ENCODE data around the gene UVSSA.

UVSSA gene

GRCh38 chr4:1325681-1326635 lies 21.1 kb upstream of the UVSSA start:
- no peak overlapping the region for H3K4me3 ChIP-seq (ENCODE audit: low read depth, low read length)
- no peak for DNase-seq (ENCODE audit: low read depth)
- no peak for TF ChIP-seq CTCF (IDR thresholded peaks at IDR 0.05; ENCODE audit: low read depth, low read length, missing control alignments)

GRCh38 chr4:1326751-1327525 lies 20.1 kb upstream of the UVSSA start:
- TF ChIP-seq CTCF (IDR thresholded peaks at IDR 0.05; ENCODE audit: low read depth, low read length, missing control alignments), result no peak
- no peak for DNase-seq (ENCODE audit: low read depth)
- no peak overlapping the region for H3K4me3 ChIP-seq (ENCODE audit: low read depth, low read length)

DNA sequence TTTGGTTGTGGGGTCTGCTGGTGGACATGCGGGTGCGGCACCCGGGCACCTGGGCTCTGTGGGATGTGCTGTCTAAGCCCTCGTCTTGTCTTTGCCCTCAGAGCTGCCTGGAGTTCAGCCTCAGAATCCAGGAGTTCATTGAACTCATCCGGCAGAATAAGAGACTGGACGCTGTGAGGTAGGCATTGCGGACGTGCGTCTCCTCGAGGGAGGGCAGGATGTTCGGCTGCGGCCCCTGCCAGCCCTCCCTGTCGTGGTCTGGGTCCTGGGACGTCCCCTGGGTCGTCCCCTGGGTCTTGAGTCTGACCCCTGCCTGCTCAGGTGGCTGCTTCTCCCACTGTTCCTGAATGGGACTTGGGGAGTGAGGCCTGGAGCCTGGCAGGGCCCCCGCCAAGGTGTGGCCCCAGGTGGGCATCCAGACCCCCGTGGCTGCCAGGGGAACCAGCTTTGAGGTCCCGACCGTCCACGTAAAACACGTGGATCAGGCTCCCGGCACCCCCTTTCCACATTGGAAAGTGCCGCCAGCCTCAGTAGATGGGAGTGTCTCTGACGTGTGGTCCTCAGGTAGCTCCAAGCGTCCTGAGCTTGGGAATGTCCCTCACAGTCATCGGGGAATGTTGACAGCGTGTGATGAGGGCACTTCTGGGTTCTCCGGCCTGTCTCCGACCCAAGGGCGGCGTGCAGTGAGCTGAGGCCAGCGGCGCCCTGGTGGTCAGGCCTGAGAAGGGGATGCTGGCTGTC lies 19.3 kb upstream of the UVSSA start:
- no peak for TF ChIP-seq CTCF (IDR thresholded peaks at IDR 0.05; ENCODE audit: low read depth, low read length, missing control alignments)
- no peak overlapping the region for H3K4me3 ChIP-seq (ENCODE audit: low read depth, low read length)
- no peak for DNase-seq (ENCODE audit: low read depth)

- no peak overlapping the region for H3K4me3 ChIP-seq (ENCODE audit: low read depth, low read length)
- DNase-seq (ENCODE audit: low read depth), result no peak
- TF ChIP-seq CTCF (IDR thresholded peaks at IDR 0.05; ENCODE audit: low read depth, low read length, missing control alignments), result no peak
Measured at GRCh38 chr4:1328267-1329155, 18.5 kb upstream of the UVSSA start.

- H3K4me3 ChIP-seq (ENCODE audit: low read depth, low read length), result no peak overlapping the region
- DNase-seq (ENCODE audit: low read depth), result no peak
- no peak for TF ChIP-seq CTCF (IDR thresholded peaks at IDR 0.05; ENCODE audit: low read depth, low read length, missing control alignments)
Measured at GRCh38 chr4:1329408-1330371, 17.3 kb upstream of the UVSSA start.
